HepG2 (cell line): Measurements from ENCODE around the gene BABAM1. TPM values are rescaled to one million over a fixed set of nuclear protein-coding genes. Genes with fewer than 3 reads are reported as not detected.

ENCODE experiments used
- CAMTA2 ChIP-seq: sonication (generic); formaldehyde crosslinking; IDR thresholded peaks from 2 replicates; pipeline ENCODE4 v1.4.0; 2020; ENCODE audit warnings: mild to moderate bottlenecking, missing genetic modification reagents, borderline replicate concordance
- FOXJ3 ChIP-seq: sonication (generic); formaldehyde crosslinking; IDR thresholded peaks from 2 replicates; pipeline ENCODE4 v1.4.0; 2020; ENCODE audit warnings: missing genetic modification reagents, mild to moderate bottlenecking, borderline replicate concordance
- HES4 ChIP-seq: sonication (generic); formaldehyde crosslinking; IDR thresholded peaks from 2 replicates; pipeline ENCODE4 v1.9.0; 2021; ENCODE audit warnings: mild to moderate bottlenecking, missing genetic modification reagents, borderline replicate concordance
- HOXA9 ChIP-seq: sonication (generic); formaldehyde crosslinking; IDR thresholded peaks from 2 replicates; pipeline ENCODE4 v1.8.1; 2022; ENCODE audit warnings: missing genetic modification reagents, mild to moderate bottlenecking, moderate library complexity, borderline replicate concordance
- KDM1A ChIP-seq: IDR thresholded peaks from 2 replicates; pipeline ENCODE4 v1.6.1; 2016; ENCODE audit warnings: missing compliant biosample characterization
- MAF1 ChIP-seq: sonication (generic); formaldehyde crosslinking; IDR thresholded peaks from 2 replicates; pipeline ENCODE4 v1.5.0; 2020; ENCODE audit warnings: missing genetic modification reagents, borderline replicate concordance
- MEIS1 ChIP-seq: sonication (generic); formaldehyde crosslinking; IDR thresholded peaks from 2 replicates; pipeline ENCODE4 v1.9.0; 2021; ENCODE audit warnings: mild to moderate bottlenecking, missing genetic modification reagents, moderate library complexity, borderline replicate concordance
- NFATC3 ChIP-seq: sonication (generic); formaldehyde crosslinking; IDR thresholded peaks from 2 replicates; pipeline ENCODE4 v1.5.1; 2020; ENCODE audit warnings: mild to moderate bottlenecking, missing genetic modification reagents
- SIX4 ChIP-seq: sonication (generic); formaldehyde crosslinking; IDR thresholded peaks from 2 replicates; pipeline ENCODE4 v1.4.0; 2020; ENCODE audit warnings: missing genetic modification reagents
- SOX5 ChIP-seq: IDR thresholded peaks from 2 replicates; pipeline ENCODE4 v1.6.1; 2016; ENCODE audit warnings: borderline replicate concordance
- TAF1 ChIP-seq: sonication (generic); formaldehyde crosslinking; IDR thresholded peaks from 2 replicates; pipeline ENCODE4 v1.4.0; 2020; ENCODE audit warnings: missing genetic modification reagents
- ZEB1 ChIP-seq: IDR thresholded peaks from 2 replicates; pipeline ENCODE4 v1.6.1; 2012; ENCODE audit warnings: mild to moderate bottlenecking, low read depth, inconsistent platforms; ENCODE audit not compliant: insufficient replicate concordance
- ZNF10 ChIP-seq: sonication (generic); formaldehyde crosslinking; IDR thresholded peaks from 2 replicates; pipeline ENCODE4 v1.4.0; 2020; ENCODE audit warnings: mild to moderate bottlenecking, low read depth, missing genetic modification reagents, borderline replicate concordance
- ZNF282 ChIP-seq: fragments of 450-650 bp; IDR thresholded peaks from 2 replicates; pipeline ENCODE4 v1.6.1; 2018; ENCODE audit not compliant: partially characterized antibody
- ZNF337 ChIP-seq: sonication (generic); formaldehyde crosslinking; IDR thresholded peaks from 2 replicates; pipeline ENCODE4 v1.5.1; 2020; ENCODE audit warnings: missing genetic modification reagents, low read depth, mild to moderate bottlenecking, borderline replicate concordance
- ZNF605 ChIP-seq: sonication (generic); formaldehyde crosslinking; IDR thresholded peaks from 2 replicates; pipeline ENCODE4 v1.8.0; 2022; ENCODE audit warnings: mild to moderate bottlenecking, missing genetic modification reagents
- ZNF883 ChIP-seq: sonication (generic); formaldehyde crosslinking; IDR thresholded peaks from 2 replicates; pipeline ENCODE4 v1.5.1; 2020; ENCODE audit warnings: mild to moderate bottlenecking, missing genetic modification reagents; ENCODE audit errors: not compliant biosample characterization
- polyA plus RNA-seq, 8 experiments: library from polyadenylated mRNA; depleted of rRNA in 3 of 8; stranded (reverse) in 7 of 8; unstranded in 1 of 8; fragments of >200 nt; fragmentation: Illumina TruSeq in 4 of 8; extraction: Trizol in 4 of 8; gene quantifications; 2 replicates each; pipeline versions ENCODE4 v1.2.1 to v1.2.3, GENCODE V29; 2011 to 2016; ENCODE audit warnings: low read depth in 4 of 8, missing spikeins in 1 of 8, mixed read lengths in 1 of 8; ENCODE audit not compliant: insufficient read depth in 1 of 8
- total RNA-seq, 5 experiments: library from RNA; depleted of rRNA; stranded (reverse); fragments of >200 nt; fragmentation: Illumina TruSeq; extraction: Trizol; gene quantifications; 2 replicates each; pipeline ENCODE4 v1.2.3, GENCODE V29; 2016; ENCODE audit warnings: low read depth in 1 of 5
- TF ChIP-seq, protein P1 (sequence below): sonication (generic); formaldehyde crosslinking; IDR thresholded peaks from 2 replicates; pipeline ENCODE4; 2020; ENCODE audit warnings: missing genetic modification reagents, mild to moderate bottlenecking, borderline replicate concordance
- TF ChIP-seq, protein P2 (sequence below): sonication (generic); formaldehyde crosslinking; IDR thresholded peaks from 2 replicates; pipeline ENCODE4 v1.4.0; 2020; ENCODE audit warnings: low read depth, mild to moderate bottlenecking, missing genetic modification reagents
- TF ChIP-seq, protein P3 (sequence below): IDR thresholded peaks from 2 replicates; pipeline ENCODE4 v1.6.1; 2016; ENCODE audit warnings: low read depth, borderline replicate concordance
- TF ChIP-seq, protein P4 (sequence below): IDR thresholded peaks from 2 replicates; pipeline ENCODE4 v1.6.1; 2016; ENCODE audit warnings: mild to moderate bottlenecking
- TF ChIP-seq, protein P5 (sequence below): sonication (generic); formaldehyde crosslinking; conservative IDR thresholded peaks from 2 replicates; pipeline ENCODE4 v1.8.1; 2023; ENCODE audit warnings: missing genetic modification reagents

The BABAM1 gene
- total and polyA plus RNA-seq, 2 of the 13 experiments (the other 11 are each of a cell fraction or from before 2014, with no cell fraction given) = 70.0 to 82.0 TPM

DNA sequence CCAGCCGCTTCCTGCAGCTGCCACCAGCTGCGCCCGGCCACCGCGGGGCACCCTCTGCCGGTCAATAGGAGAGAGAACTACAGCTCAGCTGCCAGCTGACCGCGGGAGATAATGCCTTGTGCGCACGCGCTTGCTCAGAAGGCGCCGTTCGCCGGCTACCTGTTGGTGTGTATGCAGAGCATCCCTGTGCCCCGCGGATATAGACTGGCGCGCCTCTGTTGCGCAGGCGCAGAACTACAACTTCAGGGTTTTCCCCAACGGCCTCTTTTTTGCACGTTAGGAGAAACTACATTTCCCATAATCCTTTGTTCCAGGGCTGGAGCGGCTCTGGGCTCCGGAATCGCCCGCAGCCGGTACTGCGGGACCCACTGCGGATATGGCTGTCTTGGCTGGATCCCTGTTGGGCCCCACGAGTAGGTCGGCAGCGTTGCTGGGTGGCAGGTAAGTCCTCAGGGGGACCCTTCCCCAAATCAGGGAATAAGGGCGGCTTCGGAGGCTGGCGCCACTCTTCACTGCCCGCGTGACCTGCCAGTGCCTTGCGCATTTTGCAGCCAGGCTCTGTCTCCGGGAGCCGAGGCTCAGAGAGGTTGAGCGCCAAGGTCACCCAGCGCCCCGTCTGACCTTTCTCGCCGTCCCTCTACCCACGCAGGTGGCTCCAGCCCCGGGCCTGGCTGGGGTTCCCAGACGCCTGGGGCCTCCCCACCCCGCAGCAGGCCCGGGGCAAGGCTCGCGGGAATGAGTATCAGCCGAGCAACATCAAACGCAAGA lies 38.5 kb downstream of the BABAM1 start, which contains the start of gene MRPL34 (continued):
- TF ChIP-seq, protein P1, sequence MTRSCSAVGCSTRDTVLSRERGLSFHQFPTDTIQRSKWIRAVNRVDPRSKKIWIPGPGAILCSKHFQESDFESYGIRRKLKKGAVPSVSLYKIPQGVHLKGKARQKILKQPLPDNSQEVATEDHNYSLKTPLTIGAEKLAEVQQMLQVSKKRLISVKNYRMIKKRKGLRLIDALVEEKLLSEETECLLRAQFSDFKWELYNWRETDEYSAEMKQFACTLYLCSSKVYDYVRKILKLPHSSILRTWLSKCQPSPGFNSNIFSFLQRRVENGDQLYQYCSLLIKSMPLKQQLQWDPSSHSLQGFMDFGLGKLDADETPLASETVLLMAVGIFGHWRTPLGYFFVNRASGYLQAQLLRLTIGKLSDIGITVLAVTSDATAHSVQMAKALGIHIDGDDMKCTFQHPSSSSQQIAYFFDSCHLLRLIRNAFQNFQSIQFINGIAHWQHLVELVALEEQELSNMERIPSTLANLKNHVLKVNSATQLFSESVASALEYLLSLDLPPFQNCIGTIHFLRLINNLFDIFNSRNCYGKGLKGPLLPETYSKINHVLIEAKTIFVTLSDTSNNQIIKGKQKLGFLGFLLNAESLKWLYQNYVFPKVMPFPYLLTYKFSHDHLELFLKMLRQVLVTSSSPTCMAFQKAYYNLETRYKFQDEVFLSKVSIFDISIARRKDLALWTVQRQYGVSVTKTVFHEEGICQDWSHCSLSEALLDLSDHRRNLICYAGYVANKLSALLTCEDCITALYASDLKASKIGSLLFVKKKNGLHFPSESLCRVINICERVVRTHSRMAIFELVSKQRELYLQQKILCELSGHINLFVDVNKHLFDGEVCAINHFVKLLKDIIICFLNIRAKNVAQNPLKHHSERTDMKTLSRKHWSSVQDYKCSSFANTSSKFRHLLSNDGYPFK (CRISPR knock-in tag) = peak; percentile 51; the same call in 1 of the 2 replicates
- TF ChIP-seq TAF1 (CRISPR knock-in tag) (peak; percentile 72; the same call in 1 of the 2 replicates), MAF1 (CRISPR knock-in tag) (0 out of 2 replicates have a peak, but pooled peaks have one; percentile 34), MEIS1 (CRISPR knock-in tag) (peak; percentile 30; the same call in 1 of the 2 replicates), ZNF10 (CRISPR knock-in tag) (no peak), ZNF883 (peak; percentile 76), KDM1A (CRISPR knock-in tag) (no peak), SOX5 (peak; percentile 56; the same call in 1 of the 2 replicates), ZNF337 (CRISPR knock-in tag) (peak; percentile 14; the same call in 1 of the 2 replicates), HES4 (no peak), SIX4 (CRISPR knock-in tag) (no peak), CAMTA2 (CRISPR knock-in tag) (0 out of 2 replicates have a peak, but pooled peaks have one; percentile 74), HOXA9 (CRISPR knock-in tag) (no peak), NFATC3 (CRISPR knock-in tag) (no peak), ZNF605 (CRISPR knock-in tag) (peak; percentile 71), FOXJ3 (CRISPR knock-in tag) (no peak; the same call in 1 of the 2 replicates), ZNF282 (no peak), ZEB1 (no peak)
- TF ChIP-seq, protein P2, sequence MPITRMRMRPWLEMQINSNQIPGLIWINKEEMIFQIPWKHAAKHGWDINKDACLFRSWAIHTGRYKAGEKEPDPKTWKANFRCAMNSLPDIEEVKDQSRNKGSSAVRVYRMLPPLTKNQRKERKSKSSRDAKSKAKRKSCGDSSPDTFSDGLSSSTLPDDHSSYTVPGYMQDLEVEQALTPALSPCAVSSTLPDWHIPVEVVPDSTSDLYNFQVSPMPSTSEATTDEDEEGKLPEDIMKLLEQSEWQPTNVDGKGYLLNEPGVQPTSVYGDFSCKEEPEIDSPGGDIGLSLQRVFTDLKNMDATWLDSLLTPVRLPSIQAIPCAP (CRISPR knock-in tag) = 0 out of 2 replicates have a peak, but pooled peaks have one; percentile 12
- TF ChIP-seq, protein P3, sequence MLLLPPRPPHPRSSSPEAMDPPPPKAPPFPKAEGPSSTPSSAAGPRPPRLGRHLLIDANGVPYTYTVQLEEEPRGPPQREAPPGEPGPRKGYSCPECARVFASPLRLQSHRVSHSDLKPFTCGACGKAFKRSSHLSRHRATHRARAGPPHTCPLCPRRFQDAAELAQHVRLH (CRISPR knock-in tag) = 0 out of 2 replicates have a peak, but pooled peaks have one; percentile 67
- TF ChIP-seq, protein P4, sequence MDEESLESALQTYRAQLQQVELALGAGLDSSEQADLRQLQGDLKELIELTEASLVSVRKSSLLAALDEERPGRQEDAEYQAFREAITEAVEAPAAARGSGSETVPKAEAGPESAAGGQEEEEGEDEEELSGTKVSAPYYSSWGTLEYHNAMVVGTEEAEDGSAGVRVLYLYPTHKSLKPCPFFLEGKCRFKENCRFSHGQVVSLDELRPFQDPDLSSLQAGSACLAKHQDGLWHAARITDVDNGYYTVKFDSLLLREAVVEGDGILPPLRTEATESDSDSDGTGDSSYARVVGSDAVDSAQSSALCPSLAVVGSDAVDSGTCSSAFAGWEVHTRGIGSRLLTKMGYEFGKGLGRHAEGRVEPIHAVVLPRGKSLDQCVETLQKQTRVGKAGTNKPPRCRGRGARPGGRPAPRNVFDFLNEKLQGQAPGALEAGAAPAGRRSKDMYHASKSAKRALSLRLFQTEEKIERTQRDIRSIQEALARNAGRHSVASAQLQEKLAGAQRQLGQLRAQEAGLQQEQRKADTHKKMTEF = peak; percentile 90
- TF ChIP-seq, protein P5, sequence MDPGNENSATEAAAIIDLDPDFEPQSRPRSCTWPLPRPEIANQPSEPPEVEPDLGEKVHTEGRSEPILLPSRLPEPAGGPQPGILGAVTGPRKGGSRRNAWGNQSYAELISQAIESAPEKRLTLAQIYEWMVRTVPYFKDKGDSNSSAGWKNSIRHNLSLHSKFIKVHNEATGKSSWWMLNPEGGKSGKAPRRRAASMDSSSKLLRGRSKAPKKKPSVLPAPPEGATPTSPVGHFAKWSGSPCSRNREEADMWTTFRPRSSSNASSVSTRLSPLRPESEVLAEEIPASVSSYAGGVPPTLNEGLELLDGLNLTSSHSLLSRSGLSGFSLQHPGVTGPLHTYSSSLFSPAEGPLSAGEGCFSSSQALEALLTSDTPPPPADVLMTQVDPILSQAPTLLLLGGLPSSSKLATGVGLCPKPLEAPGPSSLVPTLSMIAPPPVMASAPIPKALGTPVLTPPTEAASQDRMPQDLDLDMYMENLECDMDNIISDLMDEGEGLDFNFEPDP (CRISPR knock-in tag) = 0 out of 2 replicates have a peak, but pooled peaks have one; percentile 85
